GM06990 (cell line): ENCODE results near the gene RPA3.

Experiments
- DNase-seq: peaks from one replicate; pipeline ENCODE4 v3.0.0-alpha.2; 2011; ENCODE audit not compliant: insufficient read length; ENCODE audit errors: extremely low read depth
- H3K27me3 ChIP-seq: replicated peaks from 2 replicates; pipeline ENCODE4 v1.6.0; 2011; ENCODE audit warnings: low read length; ENCODE audit not compliant: control insufficient read depth, insufficient read depth
- H3K36me3 ChIP-seq: 2 replicates; pipeline ENCODE4 v1.5.1; 2011; ENCODE audit warnings: low read length; ENCODE audit not compliant: control insufficient read depth, insufficient read depth
- H3K4me3 ChIP-seq: replicated peaks from 2 replicates; pipeline ENCODE4 v1.5.1; 2011; ENCODE audit warnings: low read depth, mild to moderate bottlenecking, control low read depth, low read length
- TF ChIP-seq, protein P1 (sequence below): IDR thresholded peaks from 2 replicates; pipeline ENCODE4 v1.5.1; 2011; ENCODE audit warnings: low read length, control low read depth, mild to moderate bottlenecking, inconsistent platforms; ENCODE audit not compliant: insufficient read depth, poor library complexity, severe bottlenecking

RPA3 gene

DNA sequence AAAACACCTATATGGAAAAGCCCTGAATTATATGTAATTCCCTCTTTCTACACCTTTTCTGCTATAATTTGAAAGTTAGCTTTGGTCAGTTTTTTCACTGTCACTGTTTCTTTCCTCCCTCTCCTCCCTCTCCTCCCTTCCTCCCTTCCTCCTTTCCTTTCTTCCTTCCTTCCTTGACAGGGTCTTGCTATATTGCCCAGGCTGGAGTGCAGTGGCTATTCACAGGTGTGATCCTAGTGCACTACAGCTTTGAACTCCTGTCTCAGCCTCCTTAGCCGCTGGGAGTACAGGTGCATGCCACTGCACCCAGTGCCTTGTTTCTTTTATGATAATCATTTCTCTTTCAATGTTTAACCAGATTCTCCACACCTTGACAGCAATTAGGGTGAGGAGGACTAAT lies 100.0 kb downstream of the RPA3 start:
- Histone ChIP-seq H3K27me3 (no peaks in the 10 kb centered on the region), H3K4me3 (no peak overlapping the region), H3K36me3 (no peaks in the 10 kb centered on the region)
- DNase-seq: no peak
- TF ChIP-seq, protein P1, sequence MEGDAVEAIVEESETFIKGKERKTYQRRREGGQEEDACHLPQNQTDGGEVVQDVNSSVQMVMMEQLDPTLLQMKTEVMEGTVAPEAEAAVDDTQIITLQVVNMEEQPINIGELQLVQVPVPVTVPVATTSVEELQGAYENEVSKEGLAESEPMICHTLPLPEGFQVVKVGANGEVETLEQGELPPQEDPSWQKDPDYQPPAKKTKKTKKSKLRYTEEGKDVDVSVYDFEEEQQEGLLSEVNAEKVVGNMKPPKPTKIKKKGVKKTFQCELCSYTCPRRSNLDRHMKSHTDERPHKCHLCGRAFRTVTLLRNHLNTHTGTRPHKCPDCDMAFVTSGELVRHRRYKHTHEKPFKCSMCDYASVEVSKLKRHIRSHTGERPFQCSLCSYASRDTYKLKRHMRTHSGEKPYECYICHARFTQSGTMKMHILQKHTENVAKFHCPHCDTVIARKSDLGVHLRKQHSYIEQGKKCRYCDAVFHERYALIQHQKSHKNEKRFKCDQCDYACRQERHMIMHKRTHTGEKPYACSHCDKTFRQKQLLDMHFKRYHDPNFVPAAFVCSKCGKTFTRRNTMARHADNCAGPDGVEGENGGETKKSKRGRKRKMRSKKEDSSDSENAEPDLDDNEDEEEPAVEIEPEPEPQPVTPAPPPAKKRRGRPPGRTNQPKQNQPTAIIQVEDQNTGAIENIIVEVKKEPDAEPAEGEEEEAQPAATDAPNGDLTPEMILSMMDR: no peak

- no peak for DNase-seq
- H3K27me3 ChIP-seq: no peaks in the 10 kb centered on the region
- TF ChIP-seq, protein P1: no peak
Observed at GRCh38 chr7:7617550-7617949, 100.9 kb downstream of the RPA3 start.

DNA sequence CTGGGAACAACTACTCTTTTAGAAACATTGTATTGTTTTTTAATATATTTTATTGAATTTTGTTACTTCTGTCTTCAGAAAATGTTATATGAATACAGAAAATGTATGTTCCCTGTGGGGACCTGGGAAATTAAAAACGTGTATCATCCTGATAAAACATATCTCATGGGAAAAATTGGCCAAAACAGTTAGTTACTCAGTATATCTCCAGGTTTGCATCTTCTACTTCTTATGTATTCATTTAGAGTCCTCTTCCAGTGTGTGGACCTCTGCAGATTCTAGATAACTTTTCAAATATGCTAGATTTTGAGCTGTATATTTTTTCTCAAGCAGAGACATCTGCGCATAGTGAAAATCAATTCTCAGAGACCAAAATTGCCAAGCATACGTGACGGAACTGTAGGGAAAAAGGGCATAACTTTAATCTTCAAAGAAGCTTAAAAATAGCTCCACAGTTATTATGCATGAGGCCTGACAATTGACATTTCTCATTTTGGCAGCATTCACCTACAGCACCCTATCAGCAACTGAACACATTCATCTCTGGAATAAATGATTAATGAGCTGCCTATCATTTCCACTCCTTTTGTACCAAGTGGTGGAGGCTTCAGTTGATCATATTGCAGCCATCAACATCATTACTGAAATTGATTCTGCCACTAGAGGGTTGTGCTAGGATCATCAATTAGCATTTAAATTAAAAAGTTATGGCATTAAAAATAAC lies 104.2 kb downstream of the RPA3 start:
- TF ChIP-seq, protein P1: no peak
- Histone ChIP-seq H3K36me3 (no peaks in the 10 kb centered on the region), H3K4me3 (no peak overlapping the region), H3K27me3 (no peaks in the 10 kb centered on the region)
- no peak for DNase-seq

More at GRCh38 chr7:7617550-7617949, 100.9 kb downstream of the RPA3 start:
- Histone ChIP-seq H3K4me3 (no peak overlapping the region), H3K36me3 (no peaks in the 10 kb centered on the region)

- Histone ChIP-seq H3K36me3 (no peaks in the 10 kb centered on the region), H3K27me3 (no peaks in the 10 kb centered on the region), H3K4me3 (no peak overlapping the region)
- TF ChIP-seq, protein P1: no peak
- DNase-seq: no peak
Observed at GRCh38 chr7:7613210-7613609, 105.2 kb downstream of the RPA3 start.

DNA sequence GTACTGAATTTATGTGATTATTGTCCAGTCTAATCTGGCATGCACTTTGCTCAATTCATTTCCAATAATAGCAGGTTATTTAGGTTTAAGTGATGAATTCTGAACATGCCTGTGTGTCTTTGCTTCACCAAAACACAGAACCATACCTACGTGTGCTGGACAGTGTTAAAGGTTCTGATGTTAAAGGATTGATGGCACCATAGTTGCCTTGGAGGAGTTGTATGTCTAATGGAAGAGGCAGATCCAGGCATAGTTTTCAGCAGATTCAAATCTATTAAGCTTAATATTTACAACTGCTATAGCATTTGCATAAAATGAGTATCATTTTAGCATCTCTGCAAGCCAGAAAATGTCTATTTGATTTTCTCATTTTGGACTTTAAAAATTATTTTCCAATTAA lies 105.9 kb downstream of the RPA3 start:
- DNase-seq: no peak
- no peaks in the 10 kb centered on the region for H3K36me3 ChIP-seq
- H3K4me3 ChIP-seq: no peak overlapping the region
- TF ChIP-seq, protein P1: no peak
- H3K27me3 ChIP-seq: no peaks in the 10 kb centered on the region
